Esophagus (tissue), 2 donors: ENCODE results near the gene TRAF7. TPM values are rescaled to one million over a fixed set of nuclear protein-coding genes. Genes with fewer than 3 reads are reported as not detected.
"Not testable (repeated sequence)": the region's sequence is repeated elsewhere in the genome, so short reads cannot be mapped to it uniquely, and the experiment has no call there.

Source experiments
- H3K27ac ChIP-seq, 2 donors: one replicate each; pipeline ENCODE4 v1.5.1; 2013; ENCODE audit warnings: low read depth in 2 of 2, mild to moderate bottlenecking in 2 of 2, inconsistent platforms in 1 of 2, low read length in 1 of 2, moderate library complexity in 1 of 2
- H3K27me3 ChIP-seq, 2 donors: one replicate each; pipeline ENCODE4 v1.6.1; 2013; ENCODE audit warnings: low read length in 2 of 2, control low read depth in 1 of 2, mild to moderate bottlenecking in 1 of 2; ENCODE audit not compliant: insufficient read depth in 2 of 2, control insufficient read depth in 1 of 2
- H3K36me3 ChIP-seq, 2 donors: one replicate each; pipeline ENCODE4 v1.6.1; 2013; ENCODE audit warnings: low read length in 1 of 2; ENCODE audit not compliant: control insufficient read depth in 2 of 2, insufficient read depth in 2 of 2
- H3K4me1 ChIP-seq, 2 donors: one replicate each; pipeline ENCODE4 v1.6.1; 2013; ENCODE audit warnings: low read length in 1 of 2; ENCODE audit not compliant: control insufficient read depth in 2 of 2, insufficient read depth in 2 of 2
- H3K4me3 ChIP-seq, 2 donors: one replicate each; pipeline ENCODE4 v1.5.1; 2013; ENCODE audit warnings: low read length in 2 of 2, mild to moderate bottlenecking in 2 of 2, low read depth in 1 of 2, moderate library complexity in 1 of 2
- H3K9me3 ChIP-seq, 2 donors: one replicate each; pipeline ENCODE4 v1.6.1; 2013; ENCODE audit warnings: mild to moderate bottlenecking in 2 of 2, low read depth in 1 of 2, low read length in 1 of 2, moderate library complexity in 1 of 2; ENCODE audit not compliant: control insufficient read depth in 2 of 2, insufficient read depth in 1 of 2
- WGBS, 2 donors: extraction: QIAGEN DNeasy Blood & Tissue Kit; methylation state at CpG; one replicate each; pipeline ENCODE4 v1.1.7; 2013; 5-methylcytosine and 5-hydroxymethylcytosine counted together
- polyA plus RNA-seq, 2 donors: library from polyadenylated mRNA; stranded (reverse); fragments of 200-250 nt; gene quantifications; one replicate each; pipeline ENCODE4 v1.2.3, GENCODE V29; 2013
- donor health status: healthy with polysubstance abuse.
- donor health status: Bipolar disorder and iron deficiency.

The TRAF7 gene
- polyA plus RNA-seq, 2 donors, result 40.1 to 41.5 TPM

GRCh38 chr16:2121853-2122252, 33.7 kb upstream of the TRAF7 start:
- Histone ChIP-seq H3K27me3 (no peaks in the 10 kb centered on the region), H3K36me3 (peaks cover 0 to 2% of the 10 kb centered on the region in 2 donors), H3K9me3 (no peaks in the 10 kb centered on the region), H3K4me1 (peaks cover 6 to 35% of the 10 kb centered on the region in 2 donors), H3K4me3 (no peak overlapping the region), H3K27ac (peak overlapping the region; percentile 10 to 79)
- 35 to 55% methylated on average over 17 to 19 of the region's 19 CpGs for WGBS, 2 donors

- H3K27me3 ChIP-seq, result no peaks in the 10 kb centered on the region
- H3K4me3 ChIP-seq, result no peak overlapping the region
- H3K4me1 ChIP-seq, result peaks cover 8 to 40% of the 10 kb centered on the region in 2 donors
- H3K9me3 ChIP-seq, result no peaks in the 10 kb centered on the region
- H3K36me3 ChIP-seq, result peaks cover 0 to 2% of the 10 kb centered on the region in 2 donors
- WGBS, 2 donors, result 61 to 71% methylated on average over 17 of the region's 17 CpGs
- peak overlapping the region; percentile 54 to 81 for H3K27ac ChIP-seq
These were observed 33.2 kb upstream of the TRAF7 start for GRCh38 chr16:2122429-2122828.

GRCh38 chr16:2122934-2123683, 32.5 kb upstream of the TRAF7 start:
- Histone ChIP-seq H3K4me1 (peaks cover 8 to 40% of the 10 kb centered on the region in 2 donors), H3K27ac (peak overlapping the region in 1 of 2 donors; percentile 91)
- not testable (repeated sequence) for H3K4me3 ChIP-seq, H3K9me3 ChIP-seq, H3K36me3 ChIP-seq, H3K27me3 ChIP-seq
- 40 to 56% methylated on average over 14 to 21 of the region's 26 CpGs for WGBS, 2 donors

- H3K36me3 ChIP-seq, H3K4me3 ChIP-seq, H3K9me3 ChIP-seq, H3K27me3 ChIP-seq: not testable (repeated sequence)
- Histone ChIP-seq H3K4me1 (peaks cover 8 to 40% of the 10 kb centered on the region in 2 donors), H3K27ac (peak overlapping the region; percentile 81 to 91)
- WGBS, 2 donors, result 32 to 36% methylated on average over 13 to 25 of the region's 27 CpGs
These were observed 31.7 kb upstream of the TRAF7 start for GRCh38 chr16:2123706-2124376.

GRCh38 chr16:2124377-2124693, 31.2 kb upstream of the TRAF7 start:
- not testable (repeated sequence) for H3K36me3 ChIP-seq, H3K9me3 ChIP-seq, H3K4me3 ChIP-seq, H3K27me3 ChIP-seq
- 26 to 30% methylated on average over 8 to 11 of the region's 11 CpGs for WGBS, 2 donors
- Histone ChIP-seq H3K4me1 (peaks cover 8 to 40% of the 10 kb centered on the region in 2 donors), H3K27ac (peak overlapping the region; percentile 81 to 91)

- peak overlapping the region; percentile 84 to 91 for H3K27ac ChIP-seq
- H3K9me3 ChIP-seq, H3K36me3 ChIP-seq, H3K27me3 ChIP-seq, H3K4me3 ChIP-seq: not testable (repeated sequence)
- WGBS, 2 donors, result 23 to 32% methylated on average over 28 to 37 of the region's 37 CpGs
- peaks cover 8 to 40% of the 10 kb centered on the region in 2 donors for H3K4me1 ChIP-seq
These were observed 30.7 kb upstream of the TRAF7 start for GRCh38 chr16:2124694-2125444.

GRCh38 chr16:2125609-2126008, 30.0 kb upstream of the TRAF7 start:
- peaks cover 8 to 40% of the 10 kb centered on the region in 2 donors for H3K4me1 ChIP-seq
- not testable (repeated sequence) for H3K36me3 ChIP-seq, H3K4me3 ChIP-seq, H3K27me3 ChIP-seq, H3K9me3 ChIP-seq
- WGBS, 2 donors, result 35 to 38% methylated on average over 11 of the region's 11 CpGs
- peak overlapping the region; percentile 84 to 91 for H3K27ac ChIP-seq

- peaks cover 8 to 40% of the 10 kb centered on the region in 2 donors for H3K4me1 ChIP-seq
These were observed 29.3 kb upstream of the TRAF7 start for GRCh38 chr16:2126161-2126743.

GRCh38 chr16:2126928-2127556, 28.5 kb upstream of the TRAF7 start:
- WGBS, 2 donors, result 46 to 68% methylated on average over 31 of the region's 31 CpGs
- not testable (repeated sequence) for H3K4me3 ChIP-seq, H3K36me3 ChIP-seq, H3K9me3 ChIP-seq, H3K27me3 ChIP-seq
- Histone ChIP-seq H3K27ac (peak overlapping the region; percentile 84 to 91), H3K4me1 (peaks cover 8 to 36% of the 10 kb centered on the region in 2 donors)

More at GRCh38 chr16:2126161-2126743, 29.3 kb upstream of the TRAF7 start:
- not testable (repeated sequence) for H3K9me3 ChIP-seq, H3K36me3 ChIP-seq, H3K4me3 ChIP-seq, H3K27me3 ChIP-seq
- peak overlapping the region; percentile 84 to 91 for H3K27ac ChIP-seq
- WGBS, 2 donors, result 22 to 37% methylated on average over 19 to 21 of the region's 21 CpGs
